Stimulated activated CD4-positive, alpha-beta T cell treated with anti-CD3 and anti-CD28 coated beads, Interleukin-4, amount 100 ng/mL, for 4 hours (primary cell): ENCODE measurements around the gene CRACR2B.

Experiments
- DNase-seq, 2 experiments: peaks; one replicate each; pipeline ENCODE4 v3.0.0-alpha.2; 2020

Gene CRACR2B

DNA sequence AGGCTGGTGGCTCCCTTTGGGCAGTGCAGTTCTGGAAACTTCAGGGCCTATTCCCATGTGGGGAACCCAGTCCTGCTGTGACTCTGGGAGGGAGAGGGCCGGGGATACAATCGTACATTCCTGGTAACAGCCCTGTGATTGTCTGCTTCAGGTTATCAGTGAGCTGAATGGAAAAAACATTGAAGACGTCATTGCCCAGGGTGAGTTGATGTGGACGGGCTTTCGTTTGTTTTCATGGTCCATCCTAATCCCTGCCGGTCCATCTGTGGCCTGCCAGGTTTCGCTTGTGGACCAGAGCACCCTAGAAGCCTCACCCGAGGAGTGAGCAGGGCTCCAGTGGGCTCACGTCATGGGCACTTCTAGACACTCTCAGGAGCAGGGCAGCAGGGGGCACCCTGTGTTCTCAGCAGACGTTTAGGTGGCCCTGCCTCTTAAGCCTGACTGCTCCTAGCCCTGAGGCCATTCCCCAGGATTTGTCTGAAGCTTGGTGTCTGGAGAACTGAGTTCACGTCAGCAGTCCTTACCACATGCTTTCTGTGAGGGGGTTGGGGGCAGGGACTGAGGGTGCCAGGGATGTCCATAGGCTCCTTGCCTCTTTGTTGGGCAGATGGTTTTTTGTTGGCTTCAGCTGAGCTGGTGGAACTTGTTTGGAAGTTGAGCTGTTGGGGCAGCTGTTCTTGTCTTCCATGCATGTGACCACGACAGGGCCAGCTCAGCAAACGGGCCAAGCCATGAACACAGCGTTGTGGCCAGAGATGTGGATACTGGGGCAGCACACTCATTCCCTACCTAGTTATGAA, 16.1 kb upstream of the CRACR2B start:
- no peak for DNase-seq

- no peak for DNase-seq
Measured at GRCh38 chr11:812390-812789, 15.3 kb upstream of the CRACR2B start.

DNA sequence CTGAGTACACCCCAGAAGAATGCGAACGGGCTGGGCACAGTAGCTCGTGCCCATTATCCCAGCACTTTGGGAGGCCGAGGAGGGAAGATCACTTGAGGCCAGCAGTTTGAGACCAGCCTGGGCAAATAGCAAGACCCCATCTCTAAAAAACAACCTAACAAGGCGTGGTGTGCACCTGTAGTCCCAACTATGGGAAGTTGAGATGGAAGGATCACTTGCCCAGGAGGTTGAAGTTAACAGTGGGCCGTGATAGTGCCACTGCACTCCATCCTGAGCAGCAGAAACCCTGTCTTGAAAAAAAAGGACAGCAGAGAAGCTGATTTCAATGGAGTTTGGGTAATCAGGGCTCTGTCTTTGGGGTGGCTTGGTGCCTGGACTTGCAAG, 14.7 kb upstream of the CRACR2B start:
- no peak for DNase-seq

- no peak for DNase-seq
Measured at GRCh38 chr11:813456-814096, 14.1 kb upstream of the CRACR2B start.

DNA sequence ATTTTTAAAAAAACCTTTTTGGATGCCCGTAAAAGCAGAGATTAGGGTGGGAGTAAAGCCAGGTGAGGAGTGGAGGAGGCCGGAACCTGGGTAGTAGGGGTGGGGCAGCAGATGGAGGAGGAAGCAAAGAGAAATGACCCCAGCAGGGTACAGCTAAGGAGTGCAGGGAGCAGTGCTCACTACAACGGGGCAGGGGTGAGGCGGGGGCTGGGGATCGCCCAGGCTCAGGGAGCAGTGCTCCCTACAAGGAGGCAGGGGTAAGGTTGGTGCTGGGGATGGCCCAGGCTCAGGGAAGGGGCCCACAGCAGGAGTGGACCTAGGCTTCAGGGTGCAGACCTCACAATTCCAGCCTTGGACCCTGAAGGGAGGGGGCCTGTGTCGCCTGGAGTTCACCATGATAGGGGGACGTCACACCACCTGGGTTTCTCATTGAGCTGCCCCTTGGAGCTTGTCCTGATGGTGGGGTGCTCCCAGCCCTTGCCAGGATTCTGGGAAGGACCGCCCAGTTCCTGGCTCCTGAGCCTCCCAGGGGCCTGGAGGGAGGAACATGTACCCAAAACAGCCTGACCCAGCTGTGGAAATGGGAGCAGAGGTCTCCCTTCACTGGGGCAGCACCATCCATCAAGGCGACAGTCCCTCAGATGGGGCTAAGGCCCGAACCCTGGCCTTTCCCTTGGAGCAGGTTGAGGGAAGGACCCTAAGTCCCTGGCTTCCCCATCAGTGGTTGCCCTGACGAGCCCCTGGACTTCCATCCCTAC, 11.9 kb upstream of the CRACR2B start:
- no peak for DNase-seq

DNA sequence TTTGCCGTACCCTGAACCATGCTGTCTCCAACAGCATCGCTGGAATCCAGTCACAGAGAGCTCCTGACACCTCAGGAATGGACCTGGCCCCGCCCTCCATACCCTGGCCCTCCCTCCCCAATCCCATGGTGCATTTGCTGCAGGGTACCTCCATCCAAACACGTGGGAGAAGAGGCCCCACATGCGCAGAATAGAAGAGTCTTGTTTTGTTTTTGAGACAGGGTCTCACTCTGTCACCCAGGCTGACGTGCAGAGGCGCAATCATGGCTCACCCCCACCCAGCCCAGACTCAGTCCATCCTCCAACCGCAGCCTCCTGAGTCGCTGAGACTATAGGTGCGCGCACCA, 11.3 kb upstream of the CRACR2B start:
- DNase-seq, result no peak

- DNase-seq, result no peak
Measured at GRCh38 chr11:818396-819128, 9.2 kb upstream of the CRACR2B start, which contains the start of gene PNPLA2. PNPLA2 (plus strand) TSS chr11:818914; CDS start chr11:819719, 805 bp downstream.

GRCh38 chr11:819129-819931, 8.4 kb upstream of the CRACR2B start:
- DNase-seq, result peak; percentile 91 to 94

GRCh38 chr11:819943-820649, 7.6 kb upstream of the CRACR2B start:
- peak; percentile 86 to 89 for DNase-seq

DNA sequence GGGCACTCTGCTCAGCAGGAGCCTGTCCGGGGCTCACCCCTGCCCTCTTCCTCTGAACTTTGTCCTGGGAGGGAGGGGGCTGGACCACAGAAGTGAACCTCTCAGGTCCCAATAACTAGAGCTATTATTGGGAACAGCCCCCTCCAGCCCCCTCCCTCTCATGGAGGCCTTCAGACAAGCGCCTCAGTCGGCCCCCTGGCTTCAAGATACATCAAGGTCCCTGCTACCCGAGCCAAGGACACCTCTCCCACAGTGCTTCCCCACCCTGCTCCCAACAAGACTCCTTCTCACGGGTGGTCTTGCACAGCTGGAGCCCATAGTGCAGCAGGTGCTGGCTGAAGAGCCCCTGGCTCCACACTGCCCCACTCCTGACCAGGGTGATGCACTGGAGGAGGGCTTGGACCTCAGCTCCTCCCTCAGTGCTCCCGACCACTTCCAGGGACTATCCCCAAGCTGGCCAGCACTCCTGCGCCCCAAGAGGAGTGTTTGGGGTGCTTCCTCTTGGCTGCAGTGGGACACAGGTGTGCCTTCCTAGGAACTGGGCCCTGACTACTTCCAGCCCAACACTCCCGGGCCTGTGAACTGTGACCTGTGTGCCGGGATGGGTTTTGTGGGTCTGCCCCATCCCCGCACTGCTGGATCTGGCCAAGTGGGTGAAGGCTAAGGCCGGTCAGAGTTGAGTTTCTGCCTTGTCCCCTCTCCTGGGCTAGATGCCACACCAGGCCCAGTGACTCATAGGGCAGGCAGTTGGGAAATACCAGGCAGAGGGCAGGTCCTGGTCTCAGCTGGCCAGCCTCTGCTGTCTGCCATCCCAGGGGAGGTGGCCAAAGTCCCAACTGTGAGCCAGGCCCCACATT, 6.8 kb upstream of the CRACR2B start:
- no peak for DNase-seq

DNA sequence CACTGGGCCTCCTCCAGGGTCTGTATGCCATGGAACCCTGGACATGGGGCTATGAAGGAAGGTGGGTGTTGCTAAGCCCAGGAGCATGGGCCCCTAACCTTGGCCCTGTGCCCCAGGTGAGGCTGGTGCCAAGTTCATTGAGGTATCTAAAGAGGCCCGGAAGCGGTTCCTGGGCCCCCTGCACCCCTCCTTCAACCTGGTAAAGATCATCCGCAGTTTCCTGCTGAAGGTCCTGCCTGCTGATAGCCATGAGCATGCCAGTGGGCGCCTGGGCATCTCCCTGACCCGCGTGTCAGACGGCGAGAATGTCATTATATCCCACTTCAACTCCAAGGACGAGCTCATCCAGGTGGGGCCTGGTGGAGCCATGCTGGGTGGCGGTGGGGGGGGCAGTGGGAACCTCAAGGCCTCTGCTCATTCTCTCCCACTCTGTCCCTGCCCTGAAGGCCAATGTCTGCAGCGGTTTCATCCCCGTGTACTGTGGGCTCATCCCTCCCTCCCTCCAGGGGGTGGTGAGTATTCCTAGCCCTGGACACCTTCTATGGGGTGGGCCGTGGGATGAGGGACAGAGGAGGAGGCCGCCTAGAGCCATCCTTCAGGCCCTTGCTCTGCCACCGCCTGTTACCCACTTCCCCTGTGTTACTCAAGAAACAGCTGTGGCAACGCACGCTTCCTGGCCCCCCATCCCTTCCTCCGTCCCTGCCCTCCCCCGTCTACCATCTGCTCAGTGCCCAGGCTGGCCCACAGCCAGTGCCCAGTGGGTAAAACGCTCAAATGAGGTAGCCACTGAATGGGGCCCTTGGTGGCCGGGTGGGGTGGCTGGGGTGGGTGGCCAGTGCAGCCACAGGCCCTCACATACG, 6.0 kb upstream of the CRACR2B start:
- DNase-seq, result no peak

- DNase-seq, result no peak
Measured at GRCh38 chr11:823441-824291, 4.1 kb upstream of the CRACR2B start.

DNA sequence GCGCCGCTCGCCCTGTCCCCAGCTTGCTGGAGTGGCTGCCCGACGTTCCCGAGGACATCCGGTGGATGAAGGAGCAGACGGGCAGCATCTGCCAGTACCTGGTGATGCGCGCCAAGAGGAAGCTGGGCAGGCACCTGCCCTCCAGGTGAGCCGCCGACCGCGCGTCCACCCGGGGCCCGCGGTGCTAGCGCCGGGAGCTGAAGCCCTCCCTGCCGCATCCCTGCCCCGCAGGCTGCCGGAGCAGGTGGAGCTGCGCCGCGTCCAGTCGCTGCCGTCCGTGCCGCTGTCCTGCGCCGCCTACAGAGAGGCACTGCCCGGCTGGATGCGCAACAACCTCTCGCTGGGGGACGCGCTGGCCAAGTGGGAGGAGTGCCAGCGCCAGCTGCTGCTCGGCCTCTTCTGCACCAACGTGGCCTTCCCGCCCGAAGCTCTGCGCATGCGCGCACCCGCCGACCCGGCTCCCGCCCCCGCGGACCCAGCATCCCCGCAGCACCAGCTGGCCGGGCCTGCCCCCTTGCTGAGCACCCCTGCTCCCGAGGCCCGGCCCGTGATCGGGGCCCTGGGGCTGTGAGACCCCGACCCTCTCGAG, 3.3 kb upstream of the CRACR2B start:
- no peak for DNase-seq

DNA sequence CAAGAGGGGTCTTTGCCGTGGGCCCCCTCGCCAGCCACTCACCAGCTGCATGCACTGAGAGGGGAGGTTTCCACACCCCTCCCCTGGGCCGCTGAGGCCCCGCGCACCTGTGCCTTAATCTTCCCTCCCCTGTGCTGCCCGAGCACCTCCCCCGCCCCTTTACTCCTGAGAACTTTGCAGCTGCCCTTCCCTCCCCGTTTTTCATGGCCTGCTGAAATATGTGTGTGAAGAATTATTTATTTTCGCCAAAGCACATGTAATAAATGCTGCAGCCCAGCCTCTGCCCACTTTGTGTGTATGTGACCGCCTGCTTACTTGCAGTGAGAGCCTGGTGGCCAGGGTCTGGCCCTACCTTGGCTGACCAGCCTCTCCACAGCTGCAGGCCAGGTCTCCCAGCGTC, 2.8 kb upstream of the CRACR2B start:
- DNase-seq, result no peak

- no peak for DNase-seq
Measured at GRCh38 chr11:825366-826226, 2.1 kb upstream of the CRACR2B start.

GRCh38 chr11:826227-826621, 1.5 kb upstream of the CRACR2B start:
- DNase-seq, result no peak

GRCh38 chr11:826836-827145, 928 bp upstream of the CRACR2B start:
- DNase-seq, result no peak
